BJ (cell line): ENCODE data around the gene PTGES3. TPM values are rescaled to one million over a fixed set of nuclear protein-coding genes. Genes with fewer than 3 reads are reported as not detected.
"Not testable (repeated sequence)": the region's sequence is repeated elsewhere in the genome, so short reads cannot be mapped to it uniquely, and the experiment has no call there.

Experiments used
- CTCF ChIA-PET: fragments of 350-600 bp; formaldehyde crosslinking; extraction: SDS; loops from one replicate; lab custom pipeline; 2021; ENCODE audit warnings: antibody characterized with exemption, inconsistent platforms; lab: Yijun Ruan, JAX
- POLR2A ChIA-PET: fragments of 300-600 bp; sonication (Branson Sonifier 250); formaldehyde crosslinking; extraction: SDS; loops from one replicate; lab custom pipeline; 2021; ENCODE audit warnings: antibody characterized with exemption; lab: Charles Lee
- DNase-seq: peaks from one replicate; pipeline ENCODE4 v3.0.0-alpha.2; 2011; ENCODE audit warnings: low read depth
- H3K27me3 ChIP-seq: 2 replicates; pipeline ENCODE4 v1.6.0; 2011; ENCODE audit warnings: low read length; ENCODE audit not compliant: control insufficient read depth, insufficient read depth
- H3K36me3 ChIP-seq: 2 replicates; pipeline ENCODE4 v1.5.1; 2011; ENCODE audit warnings: low read length; ENCODE audit not compliant: control insufficient read depth, insufficient read depth
- H3K4me3 ChIP-seq: 2 replicates; pipeline ENCODE4 v1.5.1; 2011; ENCODE audit warnings: low read depth, mild to moderate bottlenecking, control low read depth, low read length
- CTCF ChIP-seq: IDR thresholded peaks from 2 replicates; pipeline ENCODE4 v1.5.1; 2011; ENCODE audit warnings: low read depth, mild to moderate bottlenecking, control low read depth, inconsistent platforms, low read length, moderate library complexity; ENCODE audit not compliant: insufficient read depth
- polyA plus RNA-seq: library from polyadenylated mRNA; depleted of rRNA; stranded (reverse); fragments of >200 nt; gene quantifications from 2 replicates; pipeline ENCODE4 v1.2.3, GENCODE V29; 2011

The PTGES3 gene
- polyA plus RNA-seq, 1 experiment = 24.7 TPM

DNA sequence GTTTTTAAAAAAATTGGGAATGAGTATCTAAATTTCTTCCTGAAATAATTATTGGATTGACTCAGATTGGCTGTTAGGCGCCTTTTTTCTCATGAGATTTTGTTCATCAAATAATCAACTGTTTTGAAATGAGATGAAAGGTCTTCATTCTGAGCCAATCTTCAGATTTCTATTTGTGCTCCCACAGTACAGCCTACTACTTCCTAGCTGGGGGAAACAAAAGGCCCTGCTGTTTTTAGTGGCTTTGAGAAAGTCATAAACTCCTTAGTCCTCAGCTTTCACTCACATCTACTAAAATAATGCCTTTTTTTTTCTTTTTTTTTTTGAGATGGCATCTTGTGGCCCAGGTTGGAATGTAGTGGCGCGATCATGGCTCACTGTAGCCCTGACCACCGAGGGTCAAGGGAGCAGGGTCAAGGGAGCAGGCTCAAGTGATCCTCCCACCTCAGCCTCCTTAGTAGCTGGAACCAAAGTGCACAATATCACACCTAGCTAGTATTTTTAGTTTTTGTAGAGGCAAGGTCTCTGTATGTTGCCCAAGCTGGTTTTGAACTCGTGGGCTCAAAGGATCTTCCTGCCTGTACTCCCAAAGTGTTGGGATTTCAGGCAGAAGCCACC, 21.8 kb upstream of the PTGES3 start:
- no peak for DNase-seq
- H3K36me3 ChIP-seq = peaks cover 13% of the 10 kb centered on the region
- no peak overlapping the region for H3K4me3 ChIP-seq
- no peak for TF ChIP-seq CTCF
- POLR2A ChIA-PET = interaction anchor here (1.1 kb wide), 1 partner anchor 16 kb away, joined by 3 read pairs; the partner anchor contains the start of gene NACA
- H3K27me3 ChIP-seq = no peaks in the 10 kb centered on the region
- CTCF ChIA-PET = interaction anchor here (0.6 to 1.3 kb wide), 2 partner anchors 11 to 278 kb away, joined by 3 read pairs; no protein-coding TSS in a partner anchor

DNA sequence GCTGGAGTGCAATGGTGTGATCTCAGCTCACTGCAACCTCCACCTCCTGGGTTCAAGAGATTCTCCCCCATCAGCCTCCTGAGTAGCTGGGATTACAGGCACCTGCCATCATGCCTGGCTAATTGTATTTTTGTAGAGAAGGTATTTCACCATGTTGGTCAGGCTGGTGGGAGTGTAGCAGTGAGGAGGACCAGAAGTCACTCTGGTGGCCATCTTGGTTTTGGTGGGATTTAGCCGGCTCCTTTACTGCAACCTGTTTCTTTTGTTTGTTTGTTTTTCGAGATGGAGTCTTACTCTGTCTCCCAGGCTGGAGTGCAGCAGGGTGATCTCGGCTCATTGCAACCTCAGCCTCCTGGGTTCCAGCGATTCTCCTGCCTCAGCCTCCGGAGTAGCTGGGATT, 16.4 kb upstream of the PTGES3 start:
- H3K36me3 ChIP-seq, H3K27me3 ChIP-seq, DNase-seq, POLR2A ChIA-PET, H3K4me3 ChIP-seq, CTCF ChIA-PET: not testable (repeated sequence)

DNA sequence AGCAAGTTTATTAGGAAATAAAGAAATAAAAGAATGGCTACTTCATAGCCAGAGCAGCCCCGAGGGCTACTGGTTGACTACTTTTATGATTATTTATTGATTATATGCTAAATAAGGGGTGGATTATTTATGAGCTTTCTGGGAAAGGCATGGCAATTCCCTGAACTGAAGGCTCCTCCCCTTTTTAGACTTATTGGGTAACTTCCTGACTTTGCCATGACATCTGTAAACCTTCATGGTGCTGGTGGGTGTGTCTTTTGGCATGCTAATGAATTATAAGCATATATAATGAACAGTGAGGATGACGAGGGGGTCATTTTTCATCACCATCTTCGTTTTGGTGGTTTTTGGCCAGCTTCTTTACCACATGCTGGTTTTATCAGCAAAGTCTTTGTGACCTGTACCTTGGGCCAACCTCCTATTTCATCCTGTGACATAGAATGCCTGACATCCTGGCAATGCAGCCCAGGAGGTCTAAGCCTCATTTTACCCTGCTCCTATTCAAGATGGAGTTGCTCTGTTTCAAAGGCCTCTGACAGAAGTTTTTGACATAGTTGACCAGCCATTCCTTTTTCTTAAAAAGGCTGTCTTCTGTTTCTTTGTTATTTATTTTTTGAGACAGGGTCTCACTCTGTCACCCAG, 11.1 kb upstream of the PTGES3 start:
- Histone ChIP-seq H3K4me3 (no peak overlapping the region), H3K36me3 (no peaks in the 10 kb centered on the region), H3K27me3 (no peaks in the 10 kb centered on the region)
- TF ChIP-seq CTCF = no peak
- ChIA-PET POLR2A (no interaction called here), CTCF (interaction anchor here (1.2 kb wide), 1 partner anchor 10 kb away, joined by 3 read pairs; no protein-coding TSS in a partner anchor)
- no peak for DNase-seq

DNA sequence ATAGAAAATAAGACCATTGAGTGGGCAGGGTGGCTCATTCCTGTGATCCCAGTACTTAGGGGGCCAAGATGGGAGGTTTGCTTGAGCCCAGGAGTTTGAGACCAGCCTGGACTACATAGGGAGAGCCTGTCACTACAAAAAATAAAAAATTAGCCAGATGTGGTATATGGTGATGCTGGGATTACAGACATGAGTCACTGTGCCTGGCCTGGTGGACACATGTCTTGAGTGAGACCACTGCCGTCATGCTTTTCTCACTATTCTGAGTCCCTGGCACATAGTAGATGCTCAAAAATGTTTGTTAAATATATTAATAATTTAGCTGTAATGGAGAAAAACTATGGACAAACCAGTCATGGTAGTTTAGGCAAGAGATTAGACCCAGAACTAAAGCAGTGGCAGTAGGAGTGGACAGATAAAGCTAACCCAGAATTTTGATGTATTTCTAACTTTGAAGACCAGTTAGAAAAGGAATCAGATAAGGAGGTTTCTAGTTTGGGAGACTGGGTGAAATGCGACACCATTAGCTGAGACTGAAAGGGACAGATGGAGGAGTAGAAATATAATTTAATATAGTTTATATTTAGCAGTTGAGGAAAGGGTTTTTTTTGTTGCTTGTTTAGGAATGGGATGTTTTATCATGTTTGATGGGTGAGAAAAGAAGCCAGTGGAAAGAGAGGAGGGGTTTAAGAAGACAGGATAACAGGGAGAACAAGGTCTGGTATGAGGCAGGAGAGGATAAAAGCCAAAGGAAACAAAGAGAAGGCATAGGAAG, 7.4 kb upstream of the PTGES3 start:
- H3K4me3 ChIP-seq = no peak overlapping the region
- no peak for TF ChIP-seq CTCF
- H3K36me3 ChIP-seq = no peaks in the 10 kb centered on the region
- DNase-seq = no peak
- ChIA-PET CTCF (interaction anchor here (0.8 kb wide), 1 partner anchor 306 kb away, joined by 3 read pairs; no protein-coding TSS in a partner anchor), POLR2A (no interaction called here)
- no peaks in the 10 kb centered on the region for H3K27me3 ChIP-seq

- H3K36me3 ChIP-seq = no peaks in the 10 kb centered on the region
- no peaks in the 10 kb centered on the region for H3K27me3 ChIP-seq
- DNase-seq = no peak
- H3K4me3 ChIP-seq = no peak overlapping the region
- no peak for TF ChIP-seq CTCF
- ChIA-PET POLR2A (no interaction called here), CTCF (no interaction called here)
These were observed 6.1 kb upstream of the PTGES3 start for GRCh38 chr12:56694161-56694560.
